ENCODE results near the gene CERS6.

Gene CERS6

GRCh38 chr2:168529054-168529833 lies 73.2 kb downstream of the CERS6 start:
- H3K4me3 ChIP-seq (ENCODE audit: low read length): no peak overlapping the region
- no peak for TF ChIP-seq CTCF (conservative IDR thresholded peaks at IDR 0.05; ENCODE audit: low read depth, low read length)
- DNase-seq (ENCODE audit: low read depth): no peak

DNA sequence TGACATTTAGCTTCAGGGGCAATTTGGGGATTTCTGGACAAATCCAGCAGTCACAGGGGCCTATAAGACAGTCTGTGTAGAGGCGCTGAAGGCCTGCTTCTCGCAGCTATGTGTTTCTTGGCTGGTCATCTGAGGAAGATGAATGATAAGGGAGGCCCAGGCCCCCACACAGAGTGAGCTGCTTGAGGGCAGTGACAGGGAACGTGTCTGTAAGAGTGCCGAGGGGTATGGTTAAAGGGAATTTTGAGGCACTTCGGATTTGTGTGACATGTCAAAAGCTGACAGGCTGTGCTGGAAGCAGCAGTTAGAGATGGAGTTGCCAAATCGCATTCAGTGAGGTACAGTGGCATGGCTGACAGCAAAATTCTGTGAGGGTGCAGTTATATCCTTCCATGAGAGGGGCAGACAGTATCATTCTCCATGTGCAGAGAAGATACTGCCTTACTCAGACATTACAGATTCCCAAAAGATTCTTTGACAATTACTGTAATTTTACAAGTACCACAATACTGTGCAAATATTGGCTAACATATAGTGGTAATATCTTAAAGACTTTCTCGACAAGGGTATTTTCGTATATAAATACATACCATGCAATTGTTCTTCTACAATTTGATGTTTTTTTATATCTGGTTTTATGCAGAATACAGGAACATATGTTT lies 74.0 kb downstream of the CERS6 start:
- no peak overlapping the region for H3K4me3 ChIP-seq (ENCODE audit: low read length)
- TF ChIP-seq CTCF (conservative IDR thresholded peaks at IDR 0.05; ENCODE audit: low read depth, low read length): no peak
- DNase-seq (ENCODE audit: low read depth): no peak

DNA sequence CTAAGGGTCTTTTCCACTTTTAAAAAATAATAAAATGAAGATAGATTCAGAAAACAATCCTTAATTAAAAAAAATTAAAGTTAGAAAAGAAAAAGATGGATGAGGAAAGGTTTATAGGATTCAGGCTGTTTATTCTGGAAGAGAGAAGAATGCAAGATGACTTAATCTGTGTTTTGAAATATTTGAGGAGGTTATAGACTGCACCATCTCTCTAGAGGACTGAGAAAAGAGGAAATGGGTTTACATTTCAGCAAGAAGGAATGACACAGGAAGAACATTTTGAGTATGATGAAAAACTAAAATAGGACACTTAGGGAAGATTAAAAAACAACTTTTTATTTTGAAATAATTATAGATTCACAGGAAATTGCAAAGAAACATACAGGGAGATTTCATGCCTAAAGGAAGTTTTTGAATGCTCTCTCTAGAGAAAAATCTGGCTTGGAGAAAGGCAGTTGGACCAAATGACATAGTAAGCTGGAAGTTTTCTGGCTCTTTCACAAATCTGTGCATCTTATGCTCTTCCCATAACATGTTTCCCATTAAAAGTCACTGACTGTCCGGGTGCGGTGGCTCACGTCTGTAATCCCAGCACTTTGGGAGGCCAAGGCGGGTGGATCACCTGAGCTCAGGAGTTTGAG lies 75.0 kb downstream of the CERS6 start:
- H3K4me3 ChIP-seq (ENCODE audit: low read length): no peak overlapping the region
- no peak for DNase-seq (ENCODE audit: low read depth)
- TF ChIP-seq CTCF (conservative IDR thresholded peaks at IDR 0.05; ENCODE audit: low read depth, low read length): no peak

DNA sequence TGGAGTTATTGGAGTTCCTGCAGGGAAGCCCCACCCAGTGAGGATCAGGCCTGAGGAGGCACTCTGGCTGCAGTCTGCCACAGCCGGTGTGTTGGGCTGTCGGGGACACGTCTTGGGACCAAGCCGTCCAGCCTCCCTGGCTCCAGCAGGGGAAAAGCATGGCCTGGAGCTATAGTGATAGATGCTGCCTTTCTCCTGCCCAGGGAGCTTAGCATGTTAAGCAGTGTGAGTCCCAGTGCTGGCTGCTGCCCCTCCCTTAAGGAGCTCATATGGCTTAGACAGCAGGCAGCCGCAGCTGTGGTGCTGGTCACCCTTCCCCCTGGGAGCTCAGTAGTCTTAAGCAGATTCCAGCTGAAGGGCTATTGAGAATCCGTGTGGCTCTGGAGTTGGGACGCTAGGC lies 78.9 kb downstream of the CERS6 start:
- H3K4me3 ChIP-seq (ENCODE audit: low read length): no peak overlapping the region
- TF ChIP-seq CTCF (conservative IDR thresholded peaks at IDR 0.05; ENCODE audit: low read depth, low read length): no peak
- peak; percentile 68 for DNase-seq (ENCODE audit: low read depth)

DNA sequence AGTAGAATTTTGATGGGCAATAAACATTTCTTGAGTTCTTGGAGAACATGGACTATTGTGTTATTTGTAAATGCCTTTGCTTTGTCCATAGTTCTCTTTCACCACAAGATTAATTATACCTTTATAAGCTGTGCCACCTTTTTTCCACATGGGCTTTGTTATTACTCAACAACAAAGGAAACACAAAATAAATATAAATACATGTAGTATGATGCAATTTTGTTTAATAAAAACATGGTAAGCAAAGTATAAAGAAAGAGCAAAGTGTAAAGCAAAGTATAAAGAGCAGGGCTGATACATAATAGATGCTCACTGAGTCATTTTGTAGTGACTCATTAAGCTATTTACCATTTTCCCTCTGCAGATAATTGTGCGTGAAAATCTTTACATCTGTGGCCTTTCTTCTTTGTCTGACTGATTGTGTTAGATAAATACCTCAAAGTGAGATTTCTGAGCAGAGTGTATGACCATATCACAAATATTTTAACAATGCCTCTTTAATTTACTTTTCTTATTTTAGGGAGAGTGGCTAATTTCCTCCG lies 80.9 kb downstream of the CERS6 start:
- H3K4me3 ChIP-seq (ENCODE audit: low read length): no peak overlapping the region
- TF ChIP-seq CTCF (conservative IDR thresholded peaks at IDR 0.05; ENCODE audit: low read depth, low read length): no peak
- DNase-seq (ENCODE audit: low read depth): no peak

- no peak for DNase-seq (ENCODE audit: low read depth)
- no peak for TF ChIP-seq CTCF (conservative IDR thresholded peaks at IDR 0.05; ENCODE audit: low read depth, low read length)
- H3K4me3 ChIP-seq (ENCODE audit: low read length): no peak overlapping the region
Observed at GRCh38 chr2:168538133-168538532, 82.1 kb downstream of the CERS6 start.
